ENCODE measurements around the gene NKAIN2.

Gene NKAIN2

DNA sequence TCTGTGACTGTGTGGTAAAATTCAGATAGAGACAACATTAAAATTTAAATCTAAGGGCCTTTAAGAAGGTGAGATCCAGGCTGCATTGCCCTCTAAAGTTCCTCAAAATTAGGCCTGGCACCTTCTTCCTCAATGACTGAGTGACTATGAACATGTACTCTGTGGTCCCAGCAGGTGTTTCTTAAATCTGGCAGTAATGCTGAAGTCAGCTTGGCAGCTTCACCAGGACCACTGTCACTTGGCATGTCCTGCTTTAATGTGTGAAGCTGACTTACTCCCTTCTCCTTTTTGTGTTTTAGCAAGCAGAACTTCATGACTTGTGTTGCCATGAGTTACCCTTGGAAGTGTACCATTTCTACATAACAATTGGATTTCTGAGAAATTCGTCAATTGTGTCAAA lies 141.7 kb downstream of the NKAIN2 start:
- H3K4me1 ChIP-seq (ENCODE audit: control insufficient read depth in 2 of 2, insufficient read depth in 1 of 2, low read depth in 1 of 2, low read length in 2 of 2), result peaks cover 2 to 13% of the 10 kb centered on the region in 2 donors
- DNase-seq (ENCODE audit: low spot score), result no peak
- peaks cover 0 to 4% of the 10 kb centered on the region in 2 donors for H3K9me3 ChIP-seq (replicated peaks in 1 of 2; ENCODE audit: control insufficient read depth in 2 of 2, insufficient read depth in 1 of 2, low read depth in 1 of 2, low read length in 2 of 2)
- no peak overlapping the region for H3K4me3 ChIP-seq (ENCODE audit: low read length in 2 of 2)
- no peaks in the 10 kb centered on the region for H3K27me3 ChIP-seq (ENCODE audit: control insufficient read depth in 3 of 3, insufficient read depth in 3 of 3, low read depth in 1 of 3, low read length in 3 of 3)
- no peak overlapping the region for H2BK5ac ChIP-seq (ENCODE audit: low read length)
- H2BK12ac ChIP-seq (ENCODE audit: low read length), result no peak overlapping the region
- WGBS, 2 donors (ENCODE audit: extremely low coverage in 2 of 2, insufficient read length in 2 of 2, insufficient replicate concordance in 1 of 2), result no CpG with 5 or more reads among the region's 1 CpG
- no peak overlapping the region for H3K14ac ChIP-seq (ENCODE audit: low read length)
- no peaks in the 10 kb centered on the region for H3K36me3 ChIP-seq (replicated peaks in 1 of 2; ENCODE audit: control insufficient read depth in 2 of 2, insufficient read depth in 2 of 2, low read length in 2 of 2)
- H2BK120ac ChIP-seq (ENCODE audit: low read depth, low read length), result no peak overlapping the region
- no peak overlapping the region for H3K4me2 ChIP-seq (ENCODE audit: insufficient read depth, low read length, poor library complexity, severe bottlenecking)
- no peak overlapping the region for H2BK15ac ChIP-seq (ENCODE audit: low read length)
- H2AFZ ChIP-seq (ENCODE audit: low read length), result no peak overlapping the region
- H3K27ac ChIP-seq (replicated peaks; ENCODE audit: low read length), result no peak overlapping the region
- no peaks in the 10 kb centered on the region for H3K79me1 ChIP-seq (ENCODE audit: low read depth, low read length)
- no peak overlapping the region for H4K91ac ChIP-seq (ENCODE audit: low read depth, low read length, poor library complexity)
- H2AK5ac ChIP-seq (ENCODE audit: low read depth, low read length), result no peak overlapping the region
- H3K4ac ChIP-seq (ENCODE audit: low read length), result no peak overlapping the region
- H3K18ac ChIP-seq (ENCODE audit: low read length), result no peak overlapping the region
- no peak overlapping the region for H3K9ac ChIP-seq (ENCODE audit: low read depth, low read length, poor library complexity)
- no peak overlapping the region for H3K23ac ChIP-seq (ENCODE audit: low read depth, low read length, poor library complexity)
- no peak overlapping the region for H4K8ac ChIP-seq (ENCODE audit: low read depth, low read length)

DNA sequence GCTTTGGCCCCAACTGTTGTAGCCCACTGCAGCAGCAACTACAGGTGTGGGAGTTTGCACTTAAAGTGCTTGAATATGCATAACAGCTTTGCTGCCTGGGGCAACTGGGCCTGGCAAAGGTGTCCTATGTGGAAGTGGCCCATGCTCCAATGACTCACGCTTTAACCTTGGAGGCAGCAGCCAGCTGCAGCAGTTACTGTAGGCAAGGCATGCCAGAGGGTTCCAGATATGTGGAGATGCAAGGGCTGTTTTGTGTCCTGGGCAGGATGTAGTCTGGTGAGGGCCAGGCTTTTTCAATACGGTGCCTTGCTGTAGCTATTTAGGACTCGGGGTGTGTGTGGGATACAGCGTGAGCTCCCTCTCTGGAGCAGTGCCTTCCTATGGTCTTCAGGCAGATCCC lies 150.3 kb downstream of the NKAIN2 start:
- H2BK15ac ChIP-seq (ENCODE audit: low read length), result no peak overlapping the region
- no peaks in the 10 kb centered on the region for H3K27me3 ChIP-seq (ENCODE audit: control insufficient read depth in 3 of 3, insufficient read depth in 3 of 3, low read depth in 1 of 3, low read length in 3 of 3)
- no peak overlapping the region for H4K8ac ChIP-seq (ENCODE audit: low read depth, low read length)
- H3K18ac ChIP-seq (ENCODE audit: low read length), result no peak overlapping the region
- H3K4ac ChIP-seq (ENCODE audit: low read length), result no peak overlapping the region
- DNase-seq (ENCODE audit: low spot score), result no peak
- no peak overlapping the region for H3K14ac ChIP-seq (ENCODE audit: low read length)
- no peaks in the 10 kb centered on the region for H3K79me1 ChIP-seq (ENCODE audit: low read depth, low read length)
- no peak overlapping the region for H2AK5ac ChIP-seq (ENCODE audit: low read depth, low read length)
- no peak overlapping the region for H2BK120ac ChIP-seq (ENCODE audit: low read depth, low read length)
- no peak overlapping the region for H3K27ac ChIP-seq (replicated peaks; ENCODE audit: low read length)
- no peak overlapping the region for H4K91ac ChIP-seq (ENCODE audit: low read depth, low read length, poor library complexity)
- H3K4me3 ChIP-seq (ENCODE audit: low read length in 2 of 2), result no peak overlapping the region
- peaks cover 1 to 3% of the 10 kb centered on the region in 2 donors for H3K9me3 ChIP-seq (replicated peaks in 1 of 2; ENCODE audit: control insufficient read depth in 2 of 2, insufficient read depth in 1 of 2, low read depth in 1 of 2, low read length in 2 of 2)
- H2BK5ac ChIP-seq (ENCODE audit: low read length), result no peak overlapping the region
- H3K36me3 ChIP-seq (replicated peaks in 1 of 2; ENCODE audit: control insufficient read depth in 2 of 2, insufficient read depth in 2 of 2, low read length in 2 of 2), result no peaks in the 10 kb centered on the region
- no peak overlapping the region for H2BK12ac ChIP-seq (ENCODE audit: low read length)
- H2AFZ ChIP-seq (ENCODE audit: low read length), result no peak overlapping the region
- no peak overlapping the region for H3K9ac ChIP-seq (ENCODE audit: low read depth, low read length, poor library complexity)
- WGBS, 2 donors (ENCODE audit: extremely low coverage in 2 of 2, insufficient read length in 2 of 2, insufficient replicate concordance in 1 of 2), result no CpG with 5 or more reads among the region's 4 CpGs
- no peaks in the 10 kb centered on the region for H3K4me1 ChIP-seq (ENCODE audit: control insufficient read depth in 2 of 2, insufficient read depth in 1 of 2, low read depth in 1 of 2, low read length in 2 of 2)
- no peak overlapping the region for H3K4me2 ChIP-seq (ENCODE audit: insufficient read depth, low read length, poor library complexity, severe bottlenecking)
- no peak overlapping the region for H3K23ac ChIP-seq (ENCODE audit: low read depth, low read length, poor library complexity)

DNA sequence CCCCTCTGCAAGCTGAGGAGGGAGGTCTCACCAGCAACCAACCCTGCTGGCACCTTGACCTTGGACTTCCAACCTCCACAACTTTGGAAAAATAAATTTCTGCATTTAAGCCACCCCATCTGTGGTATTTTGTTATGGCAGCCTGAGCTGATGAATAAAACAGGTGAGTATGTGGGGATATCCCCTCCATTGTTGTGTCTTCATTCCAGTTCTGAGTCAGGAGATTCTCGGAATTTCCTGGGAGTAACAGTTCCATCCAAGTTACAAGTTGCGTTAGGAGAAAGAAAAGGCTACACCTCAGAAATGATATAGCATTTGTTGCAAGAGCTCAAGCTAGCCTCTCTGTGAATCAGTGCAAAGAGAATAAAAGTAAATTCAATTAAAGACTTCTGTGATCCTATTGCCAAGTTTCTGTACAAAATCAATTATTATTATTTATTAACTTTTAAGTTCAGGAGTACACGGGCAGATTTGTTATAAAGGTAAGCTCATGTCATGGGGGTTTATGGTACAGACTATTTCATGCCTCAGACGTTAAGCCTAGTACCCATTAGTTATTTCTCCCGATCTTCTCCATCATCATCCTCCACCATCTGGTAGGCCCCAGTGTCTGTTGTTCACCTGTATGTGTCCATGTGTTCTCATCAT lies 153.0 kb downstream of the NKAIN2 start:
- H3K4me1 ChIP-seq (ENCODE audit: control insufficient read depth in 2 of 2, insufficient read depth in 1 of 2, low read depth in 1 of 2, low read length in 2 of 2), result no peaks in the 10 kb centered on the region
- H3K4me2 ChIP-seq (ENCODE audit: insufficient read depth, low read length, poor library complexity, severe bottlenecking), result no peak overlapping the region
- no peak overlapping the region for H2BK12ac ChIP-seq (ENCODE audit: low read length)
- H3K18ac ChIP-seq (ENCODE audit: low read length), result no peak overlapping the region
- no CpG with 5 or more reads among the region's 5 CpGs for WGBS, 2 donors (ENCODE audit: extremely low coverage in 2 of 2, insufficient read length in 2 of 2, insufficient replicate concordance in 1 of 2)
- no peak overlapping the region for H2BK5ac ChIP-seq (ENCODE audit: low read length)
- no peaks in the 10 kb centered on the region for H3K36me3 ChIP-seq (replicated peaks in 1 of 2; ENCODE audit: control insufficient read depth in 2 of 2, insufficient read depth in 2 of 2, low read length in 2 of 2)
- H3K23ac ChIP-seq (ENCODE audit: low read depth, low read length, poor library complexity), result no peak overlapping the region
- H3K27ac ChIP-seq (replicated peaks; ENCODE audit: low read length), result no peak overlapping the region
- H4K8ac ChIP-seq (ENCODE audit: low read depth, low read length), result no peak overlapping the region
- no peak overlapping the region for H3K9ac ChIP-seq (ENCODE audit: low read depth, low read length, poor library complexity)
- no peaks in the 10 kb centered on the region for H3K79me1 ChIP-seq (ENCODE audit: low read depth, low read length)
- H3K4ac ChIP-seq (ENCODE audit: low read length), result no peak overlapping the region
- H2BK120ac ChIP-seq (ENCODE audit: low read depth, low read length), result no peak overlapping the region
- peaks cover 0 to 3% of the 10 kb centered on the region in 2 donors for H3K9me3 ChIP-seq (replicated peaks in 1 of 2; ENCODE audit: control insufficient read depth in 2 of 2, insufficient read depth in 1 of 2, low read depth in 1 of 2, low read length in 2 of 2)
- H3K4me3 ChIP-seq (ENCODE audit: low read length in 2 of 2), result no peak overlapping the region
- no peak overlapping the region for H3K14ac ChIP-seq (ENCODE audit: low read length)
- no peak overlapping the region for H2AFZ ChIP-seq (ENCODE audit: low read length)
- no peaks in the 10 kb centered on the region for H3K27me3 ChIP-seq (ENCODE audit: control insufficient read depth in 3 of 3, insufficient read depth in 3 of 3, low read depth in 1 of 3, low read length in 3 of 3)
- DNase-seq (ENCODE audit: low spot score), result no peak
- no peak overlapping the region for H2BK15ac ChIP-seq (ENCODE audit: low read length)
- no peak overlapping the region for H4K91ac ChIP-seq (ENCODE audit: low read depth, low read length, poor library complexity)
- no peak overlapping the region for H2AK5ac ChIP-seq (ENCODE audit: low read depth, low read length)

DNA sequence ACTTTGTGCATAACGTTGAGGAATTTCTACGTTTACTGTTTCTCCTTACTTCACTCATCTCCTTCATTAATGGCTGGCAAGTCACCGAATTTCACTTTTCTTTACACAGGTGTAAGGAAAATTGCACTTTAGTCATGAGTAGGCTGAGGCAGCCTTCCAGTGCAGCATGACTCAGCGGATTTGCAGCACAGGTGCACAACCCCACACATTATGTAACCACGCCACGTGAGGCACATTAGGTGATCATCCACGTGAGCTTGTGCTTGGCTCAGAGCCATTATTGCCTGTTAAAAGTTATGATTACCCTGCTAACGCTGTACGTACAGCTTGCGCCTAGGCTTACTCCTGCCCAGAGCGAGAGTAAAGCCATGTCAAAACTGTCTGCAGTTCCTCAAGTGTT lies 158.8 kb downstream of the NKAIN2 start:
- Histone ChIP-seq H3K18ac (ENCODE audit: low read length) (peak overlapping the region; percentile 21), H2AK5ac (ENCODE audit: low read depth, low read length) (no peak overlapping the region), H3K14ac (ENCODE audit: low read length) (peak overlapping the region; percentile 41), H3K23ac (ENCODE audit: low read depth, low read length, poor library complexity) (no peak overlapping the region), H3K4ac (ENCODE audit: low read length) (no peak overlapping the region), H4K91ac (ENCODE audit: low read depth, low read length, poor library complexity) (no peak overlapping the region), H4K8ac (ENCODE audit: low read depth, low read length) (no peak overlapping the region), H2BK120ac (ENCODE audit: low read depth, low read length) (no peak overlapping the region), H3K9ac (ENCODE audit: low read depth, low read length, poor library complexity) (peak overlapping the region; percentile 31), H3K27ac (replicated peaks; ENCODE audit: low read length) (no peak overlapping the region), H2BK5ac (ENCODE audit: low read length) (no peak overlapping the region), H3K79me1 (ENCODE audit: low read depth, low read length) (no peaks in the 10 kb centered on the region), H3K4me3 (ENCODE audit: low read length in 2 of 2) (no peak overlapping the region), H3K36me3 (replicated peaks in 1 of 2; ENCODE audit: control insufficient read depth in 2 of 2, insufficient read depth in 2 of 2, low read length in 2 of 2) (no peaks in the 10 kb centered on the region), H2BK12ac (ENCODE audit: low read length) (no peak overlapping the region), H3K27me3 (ENCODE audit: control insufficient read depth in 3 of 3, insufficient read depth in 3 of 3, low read depth in 1 of 3, low read length in 3 of 3) (no peaks in the 10 kb centered on the region), H3K9me3 (replicated peaks in 1 of 2; ENCODE audit: control insufficient read depth in 2 of 2, insufficient read depth in 1 of 2, low read depth in 1 of 2, low read length in 2 of 2) (no peaks in the 10 kb centered on the region), H2BK15ac (ENCODE audit: low read length) (no peak overlapping the region), H2AFZ (ENCODE audit: low read length) (no peak overlapping the region), H3K4me2 (ENCODE audit: insufficient read depth, low read length, poor library complexity, severe bottlenecking) (no peak overlapping the region), H3K4me1 (ENCODE audit: control insufficient read depth in 2 of 2, insufficient read depth in 1 of 2, low read depth in 1 of 2, low read length in 2 of 2) (peaks cover 0 to 6% of the 10 kb centered on the region in 2 donors)
- DNase-seq (ENCODE audit: low spot score), result no peak
- no CpG with 5 or more reads among the region's 11 CpGs for WGBS, 2 donors (ENCODE audit: extremely low coverage in 2 of 2, insufficient read length in 2 of 2, insufficient replicate concordance in 1 of 2)
